NOMO-1 (cell line): ENCODE data around the gene RBM6.
"Not testable (repeated sequence)": the region's sequence is repeated elsewhere in the genome, so short reads cannot be mapped to it uniquely, and the experiment has no call there.

Source experiments
- DNase-seq, 2 experiments: peaks; one replicate each; lab custom pipeline; 2025; ENCODE audit not compliant: unreplicated experiment in 2 of 2; lab: John Stamatoyannopoulos, UW

The RBM6 gene

DNA sequence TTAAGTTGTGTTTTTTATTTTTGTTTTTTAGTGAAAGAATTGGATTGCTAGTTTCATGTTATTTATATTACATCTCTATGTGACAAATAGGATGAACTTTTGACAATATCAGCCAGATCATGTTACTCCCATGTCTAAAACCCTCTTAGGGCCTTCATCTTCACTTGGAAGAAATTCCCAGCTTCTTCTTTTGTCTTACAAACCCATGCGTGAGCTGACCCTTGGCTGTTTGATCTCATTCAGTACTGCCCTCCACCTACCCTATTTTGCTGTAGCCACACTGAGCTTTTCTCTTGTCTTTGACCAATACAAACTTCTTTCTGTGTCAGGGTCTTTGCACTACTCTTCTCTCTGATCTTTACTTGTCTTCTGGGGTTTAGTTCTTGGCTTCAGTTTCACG is 37.0 kb downstream of the RBM6 start:
- DNase-seq = no peak

DNA sequence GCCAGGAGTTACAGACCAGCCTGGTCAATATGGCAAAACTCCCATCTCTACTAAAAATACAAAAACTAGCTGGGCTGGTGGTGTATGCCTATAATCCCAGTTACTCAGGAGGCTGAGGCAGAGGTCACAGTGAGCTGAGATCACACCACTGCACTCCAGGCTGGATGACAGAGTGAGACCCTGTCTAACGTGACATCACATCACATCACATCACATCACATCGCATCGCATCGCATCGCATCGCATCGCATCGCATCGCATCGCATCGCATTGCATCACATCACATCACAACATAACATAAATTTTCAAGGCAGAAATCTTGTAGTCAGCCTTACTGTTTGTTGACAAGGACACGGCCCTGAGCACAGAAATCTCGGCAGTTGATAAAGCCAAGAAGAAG is 44.4 kb downstream of the RBM6 start:
- DNase-seq = no peak

DNA sequence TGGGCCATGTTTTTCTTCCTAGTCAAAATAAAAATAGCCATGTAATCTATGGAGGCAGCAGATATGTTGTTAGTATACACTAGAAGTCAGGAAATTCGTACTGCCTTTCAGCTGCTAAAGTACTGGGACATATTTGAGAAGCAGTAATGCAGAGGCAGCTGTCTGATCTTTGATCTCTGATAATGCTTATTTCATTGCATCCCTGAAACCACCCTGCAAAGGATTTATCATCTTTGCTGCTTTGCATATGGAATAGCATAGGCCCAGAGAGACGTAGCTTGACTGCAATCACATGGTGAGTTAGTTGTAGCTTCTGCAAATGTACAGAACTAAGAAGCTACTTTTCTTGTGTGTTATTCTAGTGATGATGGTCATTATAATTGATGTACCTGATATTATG is 52.4 kb downstream of the RBM6 start:
- no peak for DNase-seq

DNA sequence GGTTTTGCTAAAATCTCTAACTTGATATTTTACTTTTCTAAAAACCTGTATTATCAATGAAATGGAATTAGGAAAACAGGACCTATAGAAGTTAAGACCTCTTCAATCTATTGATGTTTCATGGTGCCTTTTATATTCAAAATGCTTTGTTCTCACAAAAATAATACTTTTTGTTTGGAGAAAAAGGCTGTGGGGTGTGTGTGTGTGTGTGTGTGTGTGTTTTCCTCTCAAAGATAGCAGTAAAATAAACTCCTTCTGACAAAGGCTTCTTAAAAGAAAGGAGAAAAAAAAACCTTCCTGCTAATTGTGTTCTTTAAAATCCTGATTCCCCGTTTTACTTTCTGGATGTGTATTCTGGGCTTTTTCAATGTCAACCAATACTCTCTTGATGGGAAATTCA is 54.5 kb downstream of the RBM6 start:
- DNase-seq = no peak

DNA sequence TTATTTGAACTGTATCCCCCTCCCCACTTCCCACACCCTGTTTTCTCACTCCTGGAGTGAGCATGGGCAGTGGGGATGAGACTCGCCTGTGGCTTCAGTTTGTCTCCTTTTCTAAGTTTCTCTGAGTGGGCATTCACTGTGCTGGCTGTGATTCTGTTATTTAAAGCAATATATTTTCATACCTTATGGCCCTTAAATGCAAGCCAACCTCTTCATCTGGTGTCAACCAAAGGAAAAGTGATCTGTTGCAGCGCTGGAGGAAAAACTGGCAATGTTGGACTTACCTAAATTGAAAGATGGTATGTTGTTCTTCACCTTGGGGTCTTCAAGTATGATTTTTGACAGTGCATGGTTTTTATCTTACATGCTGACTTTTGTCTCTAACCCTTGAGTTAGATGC is 56.1 kb downstream of the RBM6 start:
- DNase-seq = no peak

DNA sequence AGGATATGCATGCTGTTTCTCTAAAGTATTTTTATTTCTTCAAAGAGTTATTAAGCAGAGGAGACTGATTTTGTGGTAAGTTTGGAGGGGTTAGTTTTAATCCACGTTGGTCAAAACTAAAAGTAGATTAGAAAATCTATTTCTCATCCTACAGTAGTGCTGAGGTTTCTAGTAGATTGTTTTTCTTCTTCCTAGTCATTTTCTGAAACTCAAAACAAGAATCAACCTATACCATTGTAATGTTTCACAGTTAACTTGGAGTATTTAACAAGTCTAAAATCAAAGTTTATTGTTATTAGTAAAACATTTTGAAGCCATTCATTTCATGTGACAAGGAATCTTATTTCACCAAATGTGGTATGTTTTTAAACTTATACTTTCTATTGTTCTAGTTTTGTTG is 57.9 kb downstream of the RBM6 start:
- DNase-seq = no peak

DNA sequence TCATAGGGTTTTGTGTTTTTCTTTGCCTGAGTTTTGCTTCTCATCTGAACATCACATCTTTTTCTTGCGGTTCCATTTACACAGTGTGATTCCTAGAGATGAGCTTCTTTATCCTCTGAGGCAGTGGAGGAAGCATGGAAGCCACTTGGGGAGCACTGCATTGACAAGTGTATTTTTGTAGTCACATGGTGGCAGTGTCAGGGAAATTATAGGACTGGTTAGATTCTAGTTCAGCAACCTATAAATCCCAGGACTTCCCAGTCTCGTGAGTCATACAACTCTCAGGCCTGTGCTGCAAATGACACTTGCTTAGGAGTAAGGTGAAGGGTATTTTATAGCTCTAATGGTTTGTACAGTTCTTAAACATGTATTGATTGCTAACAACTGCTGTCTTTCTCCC is 58.4 kb downstream of the RBM6 start:
- DNase-seq = no peak

DNA sequence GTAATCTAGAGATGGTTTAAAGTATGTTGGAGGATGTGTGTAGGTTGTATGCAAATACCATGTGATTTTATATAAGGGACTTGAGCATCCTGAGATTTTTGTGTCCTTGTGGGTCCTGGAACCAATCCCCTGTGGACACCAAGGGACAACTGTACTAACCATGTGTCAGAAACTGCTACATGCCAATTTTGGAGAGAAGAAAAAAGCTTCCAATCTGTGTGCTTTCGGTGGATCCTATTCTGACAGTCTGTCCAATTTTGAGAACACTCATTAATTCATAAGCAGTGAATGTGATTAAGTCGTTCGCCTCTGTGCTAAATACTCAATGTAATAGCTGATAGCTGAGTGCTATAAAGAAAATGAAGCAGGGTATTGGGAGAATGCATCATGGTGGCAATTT is 61.6 kb downstream of the RBM6 start:
- DNase-seq = no peak

DNA sequence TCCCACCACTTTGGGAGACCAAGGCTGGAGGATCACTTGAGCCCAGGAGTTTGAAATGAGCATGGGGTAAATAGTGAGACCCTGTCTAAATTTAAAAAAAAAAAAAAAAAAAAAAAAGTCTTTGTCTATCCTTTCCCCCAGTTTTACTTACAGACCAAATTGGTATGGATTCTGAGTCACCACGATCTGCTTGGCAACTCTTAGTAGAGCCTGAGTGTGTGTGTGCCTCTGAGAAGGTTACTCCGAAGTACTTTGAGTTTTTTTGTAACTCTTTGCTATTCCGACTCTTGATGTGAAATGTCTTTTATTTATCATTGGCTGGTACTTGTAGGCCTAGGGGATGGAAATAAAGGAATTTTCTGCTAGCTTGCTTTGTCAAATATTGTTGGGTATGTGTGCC is 63.3 kb downstream of the RBM6 start:
- DNase-seq = no peak

DNA sequence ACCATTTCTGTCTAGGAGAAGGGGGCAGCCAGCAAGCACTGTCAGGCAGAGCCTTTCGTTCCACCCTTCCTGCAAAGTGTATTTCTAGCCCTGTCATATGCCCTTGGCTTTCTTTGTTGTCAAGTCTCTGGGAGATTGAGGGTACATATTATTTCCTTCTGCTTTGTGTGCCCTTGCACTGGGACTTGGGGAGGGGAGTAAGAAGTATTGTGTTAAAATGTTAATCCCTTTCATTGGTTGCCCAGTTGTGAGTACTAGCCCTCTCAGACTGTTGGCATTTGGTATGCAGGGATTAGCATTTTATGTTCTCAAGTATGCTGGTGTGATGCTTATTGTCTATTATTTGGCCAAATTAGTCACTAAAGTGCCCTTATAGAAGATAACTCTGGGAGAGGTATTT is 63.9 kb downstream of the RBM6 start:
- no peak for DNase-seq

DNA sequence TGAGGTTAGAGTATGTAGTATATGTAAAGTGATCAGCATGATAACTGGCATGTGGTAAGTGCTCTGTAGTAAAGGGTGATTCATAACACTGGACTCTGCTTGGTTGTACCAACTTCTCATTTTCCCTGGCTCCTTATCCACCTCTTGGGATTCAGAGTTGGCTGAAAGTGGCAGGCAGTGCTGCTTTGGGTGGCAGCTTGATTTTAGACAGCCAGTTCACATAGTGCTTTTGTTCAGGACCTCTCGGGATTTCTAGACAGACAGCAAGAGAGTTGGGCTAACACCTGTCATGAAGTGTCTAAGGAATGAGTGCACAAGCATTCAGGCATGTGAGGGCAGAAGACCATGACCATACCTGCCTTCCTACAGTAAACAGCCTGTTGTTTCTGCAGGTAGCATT is 69.0 kb downstream of the RBM6 start:
- no peak for DNase-seq

DNA sequence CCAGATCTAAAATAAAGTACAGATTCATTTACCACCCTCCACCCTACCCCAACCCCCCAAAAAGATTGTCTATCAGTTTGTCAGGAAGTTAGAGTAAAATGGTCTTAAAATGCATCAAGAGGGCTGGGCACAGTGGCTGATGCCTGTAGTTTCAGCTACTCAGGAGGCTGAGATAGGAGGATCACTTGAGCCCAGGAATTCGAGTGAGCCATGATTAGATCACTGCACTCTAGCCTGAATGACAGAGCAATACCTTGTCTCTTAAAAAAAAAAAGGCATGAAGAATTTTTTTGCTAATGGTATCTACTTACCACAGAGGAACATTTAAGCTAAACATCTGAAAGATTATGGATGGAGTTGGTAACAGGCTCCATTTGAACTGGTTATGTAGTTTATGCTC is 71.0 kb downstream of the RBM6 start:
- no peak for DNase-seq

DNA sequence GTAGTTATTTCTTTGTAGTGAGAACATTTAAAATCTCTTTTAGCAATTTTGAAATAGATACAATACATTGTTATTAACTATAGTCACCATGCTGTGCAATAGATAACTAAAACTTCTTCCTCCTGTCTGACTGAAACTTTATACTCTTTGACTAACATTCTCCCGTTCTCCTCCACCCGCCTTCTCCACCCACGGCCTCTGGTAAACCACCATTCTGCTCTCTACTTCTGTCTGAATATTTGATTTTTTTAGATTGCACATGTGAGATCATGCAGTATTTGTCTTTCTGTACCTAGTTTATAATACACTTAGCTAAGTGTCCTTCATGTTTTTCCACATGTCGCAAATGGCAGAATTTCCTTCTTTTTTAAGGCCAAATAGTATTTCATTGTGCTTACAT is 76.0 kb downstream of the RBM6 start:
- no peak for DNase-seq

DNA sequence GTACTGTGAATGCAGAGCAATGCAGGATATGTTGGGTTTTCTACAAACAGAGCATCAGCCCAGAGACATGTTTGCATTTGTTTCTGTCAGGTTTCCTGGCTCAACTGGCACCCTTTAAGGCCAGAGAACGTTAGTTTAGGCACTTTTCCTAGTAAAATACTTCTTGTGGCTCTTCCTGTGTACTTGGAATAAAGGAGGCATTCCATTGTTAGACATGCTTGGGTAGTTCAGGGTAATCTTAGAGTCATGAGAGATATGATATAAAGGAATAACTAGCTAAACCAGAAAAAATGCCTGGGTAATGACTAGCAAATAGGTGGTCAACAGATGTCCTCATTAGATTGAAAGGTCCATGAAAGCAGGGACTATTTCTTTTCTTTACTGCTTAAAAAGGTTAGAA is 88.4 kb downstream of the RBM6 start:
- no peak for DNase-seq

DNA sequence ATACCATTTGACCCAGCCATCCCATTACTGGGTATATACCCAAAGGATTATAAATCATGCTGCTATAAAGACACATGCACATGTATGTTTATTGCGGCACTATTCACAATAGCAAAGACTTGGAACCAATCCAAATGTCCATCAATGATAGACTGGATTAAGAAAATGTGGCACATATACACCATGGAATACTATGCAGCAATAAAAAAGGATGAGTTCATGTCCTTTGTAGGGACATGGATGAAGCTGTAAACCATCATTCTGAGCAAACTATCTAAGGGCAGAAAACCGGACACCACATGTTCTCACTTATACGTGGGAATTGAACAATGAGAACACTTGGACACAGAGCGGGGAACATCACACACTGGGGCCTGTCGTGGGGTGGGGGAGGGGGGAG is 91.3 kb downstream of the RBM6 start:
- DNase-seq = not testable (repeated sequence)

DNA sequence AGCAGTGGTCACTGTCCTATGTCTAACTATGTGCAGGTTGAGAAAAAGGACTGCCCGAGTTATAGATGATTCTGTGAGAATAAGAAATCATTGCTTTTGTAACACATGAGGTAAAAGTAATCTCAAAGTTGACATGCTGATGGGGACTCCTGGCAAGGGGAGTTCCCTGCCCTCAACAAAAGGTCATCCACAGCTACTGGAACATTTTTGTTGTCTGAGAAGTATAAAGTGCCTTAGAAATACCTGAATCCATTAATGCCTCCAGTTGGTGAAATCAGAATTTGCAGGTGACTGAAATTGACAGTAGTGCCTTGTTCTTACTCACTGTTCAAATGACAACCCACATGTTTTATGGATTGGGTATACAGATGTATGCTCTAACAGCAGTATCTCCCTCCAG is 105.0 kb downstream of the RBM6 start:
- DNase-seq = no peak

DNA sequence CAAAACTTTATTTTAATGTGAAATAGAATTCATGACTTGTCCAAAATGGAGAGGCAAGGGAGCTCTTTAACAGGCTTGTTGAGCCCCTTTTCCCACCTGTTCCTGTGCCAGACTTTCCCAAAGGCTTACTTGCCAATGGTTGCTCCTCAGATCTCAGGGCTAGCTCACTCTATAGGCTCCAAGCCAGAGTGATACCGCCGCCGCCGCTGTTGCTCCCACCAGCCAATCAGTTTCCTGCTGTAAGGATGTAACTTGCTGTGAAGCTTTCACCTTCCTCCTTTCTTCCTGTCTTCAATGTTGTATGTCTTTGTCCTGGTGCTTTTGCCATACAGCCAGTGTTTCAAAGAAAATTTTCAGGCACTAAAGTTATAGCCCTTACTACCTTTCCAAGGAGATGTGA is 107.5 kb downstream of the RBM6 start:
- no peak for DNase-seq

DNA sequence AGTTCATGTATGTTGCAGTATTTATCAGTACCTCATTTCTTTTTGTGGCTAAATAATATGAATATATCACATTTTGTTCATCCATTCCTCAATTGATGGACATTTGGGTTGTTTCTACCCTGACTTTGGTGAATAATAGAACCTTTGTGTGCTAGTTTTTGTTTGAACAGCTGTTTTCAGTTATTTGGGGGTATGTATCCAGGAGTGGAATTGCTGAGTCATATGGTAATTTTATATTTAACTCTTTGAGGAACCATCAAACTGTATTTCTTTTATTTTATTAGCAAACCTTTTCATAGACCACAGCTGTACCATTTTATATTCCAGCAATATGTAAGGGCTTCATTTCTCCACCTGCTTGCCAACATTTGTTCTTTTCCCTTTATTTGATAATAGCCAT is 110.4 kb downstream of the RBM6 start:
- DNase-seq = no peak

DNA sequence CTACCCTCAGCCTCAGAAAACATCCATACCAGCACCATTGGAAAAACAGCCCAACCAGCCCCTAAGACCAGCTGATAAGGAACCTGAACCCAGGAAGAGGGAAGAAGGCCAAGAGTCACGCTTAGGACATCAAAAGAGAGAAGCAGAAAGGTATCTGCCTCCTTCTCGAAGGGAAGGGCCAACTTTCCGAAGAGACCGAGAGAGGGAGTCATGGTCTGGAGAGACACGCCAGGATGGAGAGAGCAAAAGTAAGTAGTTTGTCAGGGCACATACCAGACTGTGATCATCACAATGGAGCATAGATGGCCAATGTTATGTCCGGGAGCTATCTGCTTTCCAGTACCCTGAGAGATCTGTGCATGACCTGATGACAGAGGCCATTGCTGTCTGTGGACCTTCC is 117.8 kb downstream of the RBM6 start:
- no peak for DNase-seq

DNA sequence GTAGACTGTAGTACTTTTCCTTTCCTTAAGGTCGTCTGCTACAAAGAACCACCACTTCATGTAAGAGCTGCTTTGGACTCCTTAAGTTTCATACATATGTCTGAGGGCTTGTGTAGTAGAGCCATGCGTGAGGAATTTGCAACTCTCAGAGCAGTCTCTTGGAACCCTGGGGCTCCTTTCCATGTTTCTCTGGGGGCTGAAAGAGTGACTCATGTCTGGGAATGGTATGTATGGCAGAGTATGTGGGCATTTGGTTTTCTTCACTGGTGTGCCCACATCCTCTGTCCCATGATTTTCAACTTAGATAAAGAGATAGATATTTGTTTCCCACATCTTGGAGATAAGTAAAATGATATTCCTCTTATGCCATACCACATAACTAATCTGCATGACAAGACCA is 128.2 kb downstream of the RBM6 start:
- DNase-seq = no peak

DNA sequence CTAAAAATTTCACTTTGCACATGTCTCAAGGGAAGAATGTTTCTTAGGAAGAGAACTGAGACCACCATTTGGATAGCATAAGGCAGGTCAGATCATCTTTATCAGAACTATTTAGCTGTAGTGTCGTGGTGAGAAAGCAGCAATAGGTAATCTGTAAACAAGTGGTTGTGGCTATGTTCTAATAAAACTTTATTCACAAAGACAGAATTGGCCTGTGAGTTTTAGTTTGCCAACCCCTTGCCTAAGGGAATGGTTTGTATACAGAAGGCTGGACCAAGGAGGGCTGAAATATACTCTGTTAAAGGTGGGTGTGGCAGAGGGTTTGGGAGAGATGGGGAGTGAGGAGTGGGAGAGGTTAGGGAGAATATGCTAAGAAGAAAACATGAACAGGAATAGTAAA is 138.1 kb downstream of the RBM6 start:
- no peak for DNase-seq

DNA sequence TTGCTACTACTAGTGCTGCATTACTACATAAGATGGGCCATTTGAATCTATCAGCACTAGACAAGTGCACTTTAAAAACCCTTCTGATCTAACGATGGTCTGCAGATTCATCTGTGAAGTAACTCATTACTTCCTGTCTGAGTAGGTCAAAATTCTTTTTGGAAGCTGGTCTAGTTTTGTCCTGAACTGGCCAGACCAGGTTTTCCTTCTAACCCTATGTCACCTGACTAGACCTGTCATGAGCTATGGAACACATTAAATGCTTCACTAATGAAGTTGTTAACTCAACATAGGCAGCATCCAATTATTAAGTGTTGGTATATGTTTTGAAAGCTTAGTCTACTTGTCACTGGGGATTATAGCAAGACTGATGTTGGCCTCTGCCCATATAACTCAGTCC is 138.7 kb downstream of the RBM6 start:
- no peak for DNase-seq

DNA sequence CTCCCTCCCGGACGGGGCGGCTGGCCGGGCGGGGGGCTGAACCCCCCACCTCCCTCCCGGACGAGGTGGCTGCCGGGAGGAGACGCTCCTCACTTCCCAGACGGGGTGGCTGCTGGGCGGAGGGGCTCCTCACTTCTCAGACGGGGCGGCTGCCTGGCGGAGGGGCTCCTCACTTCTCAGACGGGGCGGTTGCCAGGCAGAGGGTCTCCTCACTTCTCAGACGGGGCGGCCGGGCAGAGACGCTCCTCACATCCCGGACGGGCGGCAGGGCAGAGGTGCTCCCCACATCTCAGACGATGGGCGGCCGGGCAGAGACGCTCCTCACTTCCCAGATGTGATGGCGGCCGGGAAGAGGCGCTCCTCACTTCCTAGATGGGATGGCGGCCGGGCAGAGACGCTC is 145.0 kb downstream of the RBM6 start:
- DNase-seq = not testable (repeated sequence)
